Erythroblast (primary cell): Measurements from ENCODE around the gene HLCS.

Source experiments
- GATA1 ChIP-seq: IDR thresholded peaks from 2 replicates; pipeline ENCODE4 v1.6.1; 2011; ENCODE audit warnings: low read depth, mild to moderate bottlenecking, control low read depth, low read length, moderate library complexity
- POLR2A ChIP-seq: IDR thresholded peaks from 2 replicates; pipeline ENCODE4 v1.6.1; 2011; ENCODE audit warnings: mild to moderate bottlenecking, low read length

GRCh38 chr21:36909901-36910561 is 56.4 kb downstream of the HLCS start:
- TF ChIP-seq POLR2A (no peak), GATA1 (no peak)
